Activated B cell treated with CpG ODN at 0.5 μM for 24 hours (primary cell): ENCODE results near the gene FYN. TPM values are rescaled to one million over a fixed set of nuclear protein-coding genes. Genes with fewer than 3 reads are reported as not detected.
A peak's percentile ranks its signal among the peaks of the same experiment; 100 is the strongest.

Experiments
- ATAC-seq: fragments of 200-7000 bp; cut with Tn5 transposase; one replicate; pipeline ENCODE4 v1.10.0; 2021; ENCODE audit warnings: low read depth, mild to moderate bottlenecking, moderate library complexity
- CTCF ChIA-PET: fragments of 350-600 bp; sonication (Branson Sonifier 250); formaldehyde crosslinking; loops from one replicate; lab custom pipeline; 2021; ENCODE audit warnings: antibody characterized with exemption; lab: Charles Lee
- POLR2A ChIA-PET: fragments of 350-600 bp; sonication (Branson Sonifier 250); formaldehyde crosslinking; loops from one replicate; lab custom pipeline; 2021; ENCODE audit warnings: antibody characterized with exemption; lab: Charles Lee
- DNase-seq: peaks from one replicate; pipeline ENCODE4 v3.0.0; 2022
- H3K27ac Mint-ChIP-seq: one replicate; pipeline ENCODE4 v1.8.0; 2020; ENCODE audit warnings: mixed read lengths
- H3K27me3 Mint-ChIP-seq: one replicate; pipeline ENCODE4 v1.8.0; 2021; ENCODE audit warnings: mixed read lengths
- H3K36me3 Mint-ChIP-seq: one replicate; pipeline ENCODE4 v1.8.0; 2021; ENCODE audit warnings: low read depth, mixed read lengths
- H3K4me1 Mint-ChIP-seq: one replicate; pipeline ENCODE4 v1.8.0; 2021; ENCODE audit warnings: mixed read lengths
- H3K4me3 Mint-ChIP-seq: one replicate; pipeline ENCODE4 v1.8.0; 2020; ENCODE audit warnings: mild to moderate bottlenecking, mixed read lengths
- H3K9me3 Mint-ChIP-seq: one replicate; pipeline ENCODE4 v1.8.0; 2020; ENCODE audit warnings: mixed read lengths
- intact Hi-C: fragments of 100-400 bp; cut with micrococcal nuclease; formaldehyde crosslinking; loops from one replicate; pipeline ENCODE4 v1.15.1; 2024
- total RNA-seq: library from RNA; stranded (reverse); gene quantifications from 2 replicates; pipeline ENCODE4 v1.2.3, GENCODE V29; 2022
- TF ChIP-seq, protein P1 (sequence below): fragments of 200-600 bp; IDR thresholded peaks from one replicate; pipeline ENCODE4 v1.8.0; 2022; ENCODE audit warnings: antibody characterized with exemption, mild to moderate bottlenecking

FYN gene
- total RNA-seq, 1 donor from 2014 or later, result 64.7 TPM

DNA sequence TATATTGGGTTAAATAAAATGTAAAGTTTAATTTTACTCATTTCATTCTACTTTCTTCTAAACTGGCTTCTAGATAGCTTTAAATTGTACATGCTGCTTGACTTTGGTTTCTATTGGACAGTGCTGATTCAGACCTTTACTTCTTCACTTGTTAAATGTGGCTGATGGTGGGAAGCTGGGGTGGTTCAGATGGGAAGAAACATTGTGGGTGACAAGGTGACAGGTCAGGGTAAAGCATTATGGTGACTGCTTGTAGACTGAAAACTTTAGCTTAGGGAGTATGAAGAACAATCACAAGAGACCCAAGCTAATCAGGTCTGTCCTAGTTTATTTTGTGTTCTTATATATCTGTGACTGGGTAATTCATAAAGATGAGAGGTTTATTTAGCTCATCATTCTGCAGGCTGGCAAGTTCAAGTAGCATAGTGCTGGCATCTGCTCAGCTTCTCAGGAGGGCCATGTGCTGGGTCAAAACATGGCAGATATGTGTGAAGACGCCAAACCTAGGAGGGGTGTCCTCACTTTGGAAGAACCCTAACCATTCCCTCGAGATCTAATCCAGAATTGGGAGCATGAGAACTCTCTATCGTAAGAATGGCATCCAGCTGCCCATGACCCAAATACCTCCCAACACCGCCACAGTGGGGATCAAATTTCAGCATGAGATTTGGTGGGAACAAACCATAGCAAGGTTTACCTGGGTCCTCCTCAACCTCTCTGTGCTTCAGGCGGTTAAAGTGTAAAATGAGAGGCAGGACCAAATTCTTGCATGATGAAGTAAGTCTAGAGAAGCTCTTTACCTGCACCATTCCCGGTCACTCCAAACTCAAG, 102.8 kb downstream of the FYN start:
- no peak for ATAC-seq
- Mint-ChIP-seq H3K9me3 (no peaks in the 10 kb centered on the region), H3K27me3 (no peaks in the 10 kb centered on the region), H3K4me3 (no peak overlapping the region), H3K4me1 (peaks cover 38% of the 10 kb centered on the region), H3K27ac (no peak overlapping the region), H3K36me3 (peaks cover 18% of the 10 kb centered on the region)
- CTCF ChIA-PET, result no interaction called here
- intact Hi-C loops, result no loop called here
- TF ChIP-seq, protein P1, sequence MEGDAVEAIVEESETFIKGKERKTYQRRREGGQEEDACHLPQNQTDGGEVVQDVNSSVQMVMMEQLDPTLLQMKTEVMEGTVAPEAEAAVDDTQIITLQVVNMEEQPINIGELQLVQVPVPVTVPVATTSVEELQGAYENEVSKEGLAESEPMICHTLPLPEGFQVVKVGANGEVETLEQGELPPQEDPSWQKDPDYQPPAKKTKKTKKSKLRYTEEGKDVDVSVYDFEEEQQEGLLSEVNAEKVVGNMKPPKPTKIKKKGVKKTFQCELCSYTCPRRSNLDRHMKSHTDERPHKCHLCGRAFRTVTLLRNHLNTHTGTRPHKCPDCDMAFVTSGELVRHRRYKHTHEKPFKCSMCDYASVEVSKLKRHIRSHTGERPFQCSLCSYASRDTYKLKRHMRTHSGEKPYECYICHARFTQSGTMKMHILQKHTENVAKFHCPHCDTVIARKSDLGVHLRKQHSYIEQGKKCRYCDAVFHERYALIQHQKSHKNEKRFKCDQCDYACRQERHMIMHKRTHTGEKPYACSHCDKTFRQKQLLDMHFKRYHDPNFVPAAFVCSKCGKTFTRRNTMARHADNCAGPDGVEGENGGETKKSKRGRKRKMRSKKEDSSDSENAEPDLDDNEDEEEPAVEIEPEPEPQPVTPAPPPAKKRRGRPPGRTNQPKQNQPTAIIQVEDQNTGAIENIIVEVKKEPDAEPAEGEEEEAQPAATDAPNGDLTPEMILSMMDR, result no peak
- no peak for DNase-seq
- POLR2A ChIA-PET, result interaction anchor here (0.7 kb wide), 1 partner anchor 287 kb away, joined by 3 read pairs; no protein-coding TSS in a partner anchor

DNA sequence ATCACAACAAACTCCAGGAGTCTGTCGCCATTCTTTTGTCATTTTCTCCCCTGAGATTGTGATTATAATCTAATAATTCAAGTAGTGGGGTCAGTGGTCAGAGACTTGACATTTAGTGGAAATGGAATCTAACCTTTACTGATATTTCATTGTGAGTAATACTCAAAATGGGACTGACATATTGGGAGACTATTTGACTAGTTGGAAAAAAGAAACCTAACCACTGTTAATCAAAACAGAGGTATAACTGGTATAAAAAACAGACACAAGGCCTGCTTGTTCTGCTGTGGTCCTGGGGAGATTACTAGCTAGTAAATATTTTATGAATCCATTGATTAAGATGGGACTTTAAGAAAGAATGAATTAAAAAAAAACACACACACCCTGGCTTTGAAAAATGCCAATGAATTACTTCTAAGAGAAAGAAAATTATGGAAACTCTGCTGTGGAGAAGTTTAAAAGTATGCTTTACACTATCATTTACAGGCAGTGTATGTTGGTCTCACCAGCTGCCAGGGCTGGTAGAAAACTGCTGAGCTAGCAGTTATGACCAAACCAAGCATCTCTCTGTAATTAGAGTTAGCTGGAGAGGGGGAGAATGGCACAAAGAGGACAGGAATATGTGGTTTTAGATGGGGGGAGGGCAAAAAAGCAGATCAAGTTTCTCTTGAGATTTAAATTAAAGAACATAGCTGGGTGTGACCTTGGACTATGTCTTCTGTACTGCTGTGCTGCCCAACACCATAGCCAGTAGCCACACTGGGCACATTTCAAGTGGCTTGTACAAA, 103.7 kb downstream of the FYN start:
- ChIA-PET CTCF (no interaction called here), POLR2A (interaction anchor here (0.7 kb wide), 1 partner anchor 286 kb away, joined by 3 read pairs; no protein-coding TSS in a partner anchor)
- no peak for DNase-seq
- Mint-ChIP-seq H3K27ac (peak overlapping the region; percentile 18), H3K9me3 (no peaks in the 10 kb centered on the region), H3K4me3 (no peak overlapping the region), H3K36me3 (peaks cover 18% of the 10 kb centered on the region), H3K4me1 (peaks cover 48% of the 10 kb centered on the region), H3K27me3 (no peaks in the 10 kb centered on the region)
- TF ChIP-seq, protein P1, result no peak
- intact Hi-C loops, result no loop called here
- no peak for ATAC-seq

DNA sequence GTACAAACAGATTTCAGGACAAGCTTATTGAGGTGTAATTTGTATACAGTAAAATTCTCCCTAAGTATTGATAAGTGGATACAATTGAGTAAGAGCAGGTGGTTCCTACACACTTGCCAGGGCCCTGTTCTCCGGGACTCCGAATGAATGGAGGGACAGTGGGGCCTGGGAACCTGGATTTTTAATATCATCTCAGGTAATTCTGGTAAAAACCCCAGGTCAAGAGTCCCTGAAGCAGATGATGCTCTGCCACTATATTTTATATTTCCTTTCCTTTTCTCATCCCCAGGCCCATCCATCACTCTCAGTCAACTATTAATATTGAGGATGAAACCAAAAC, 104.9 kb downstream of the FYN start:
- H3K4me1 Mint-ChIP-seq, result peaks cover 58% of the 10 kb centered on the region
- intact Hi-C loops, result no loop called here
- H3K36me3 Mint-ChIP-seq, result peaks cover 18% of the 10 kb centered on the region
- ATAC-seq (no peak), DNase-seq (no peak)
- H3K27me3 Mint-ChIP-seq, result no peaks in the 10 kb centered on the region
- H3K9me3 Mint-ChIP-seq, result no peaks in the 10 kb centered on the region
- ChIA-PET CTCF (no interaction called here), POLR2A (no interaction called here)
- TF ChIP-seq, protein P1, result no peak
- H3K27ac Mint-ChIP-seq, result no peak overlapping the region
- H3K4me3 Mint-ChIP-seq, result no peak overlapping the region

DNA sequence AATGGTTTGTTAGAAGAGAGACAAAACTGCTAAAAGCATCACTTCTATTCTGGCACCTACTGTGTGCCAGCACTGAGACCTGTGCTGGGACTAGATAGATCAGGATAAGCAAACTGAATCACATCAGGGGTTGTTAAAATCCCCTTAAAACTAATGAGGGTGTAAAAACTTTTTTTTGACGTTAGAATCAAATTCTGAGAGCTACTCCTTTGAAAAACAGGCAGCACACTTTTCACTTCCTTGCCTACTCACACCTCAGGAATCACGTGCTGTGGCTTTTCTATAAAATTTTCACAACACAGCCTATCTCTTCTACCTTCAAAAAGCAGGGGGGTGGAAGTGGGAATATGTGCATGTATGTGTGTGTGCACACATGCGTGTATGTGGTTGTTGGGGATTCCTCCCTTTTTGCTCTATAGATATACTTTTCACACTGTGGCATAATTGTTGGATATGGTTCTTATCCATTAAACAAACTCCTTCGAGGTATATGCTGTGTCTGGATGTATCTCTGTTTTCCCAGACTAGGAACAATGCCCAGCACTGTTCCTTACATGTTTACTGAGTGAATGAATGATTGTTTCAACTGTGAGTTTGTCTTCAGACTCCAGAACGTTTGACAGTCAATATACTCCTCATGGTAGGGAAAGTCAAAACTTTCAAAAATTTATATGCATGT, 105.4 kb downstream of the FYN start:
- ChIA-PET CTCF (no interaction called here), POLR2A (no interaction called here)
- peaks cover 18% of the 10 kb centered on the region for H3K36me3 Mint-ChIP-seq
- intact Hi-C loops, result no loop called here
- peaks cover 63% of the 10 kb centered on the region for H3K4me1 Mint-ChIP-seq
- no peaks in the 10 kb centered on the region for H3K9me3 Mint-ChIP-seq
- DNase-seq, result no peak
- H3K27ac Mint-ChIP-seq, result peak overlapping the region; percentile 41
- TF ChIP-seq, protein P1, result no peak
- no peak overlapping the region for H3K4me3 Mint-ChIP-seq
- no peak for ATAC-seq
- H3K27me3 Mint-ChIP-seq, result no peaks in the 10 kb centered on the region
